Measurements from ENCODE around the gene PPP3R1. TPM values are rescaled to one million over a fixed set of nuclear protein-coding genes. Genes with fewer than 3 reads are reported as not detected.

PPP3R1 gene
- total RNA-seq, 2 experiments from 2014 or later, result 72.7 to 73.7 TPM

DNA sequence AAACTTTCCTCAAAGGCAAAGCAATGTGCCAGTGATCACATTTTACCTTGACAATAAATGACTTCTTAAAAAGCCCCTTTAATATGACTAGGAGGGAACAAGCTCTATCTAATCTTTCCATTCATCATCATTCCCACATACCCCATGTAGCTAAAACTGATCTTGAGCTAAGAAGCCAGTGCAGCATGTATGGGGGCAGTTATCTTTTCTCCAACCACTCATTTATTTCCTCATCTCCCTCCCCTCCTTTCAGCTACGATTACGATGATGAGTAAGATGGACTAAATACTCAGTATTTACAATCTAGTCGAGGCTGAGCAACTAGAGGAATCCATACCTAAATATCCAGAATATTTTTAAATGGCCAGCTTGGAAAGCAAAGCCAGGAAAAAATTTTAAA is 59.2 kb downstream of the PPP3R1 start:
- peaks cover 4% of the 10 kb centered on the region for H3K36me3 Mint-ChIP-seq (ENCODE audit: low read depth)
- peak overlapping the region; percentile 3 for H3K27ac Mint-ChIP-seq
- DNase-seq (no peak), ATAC-seq (peak; percentile 45)
- POLR2A ChIA-PET, result interaction anchor here (0.9 kb wide), 1 partner anchor 163 kb away, joined by 4 read pairs; no protein-coding TSS in a partner anchor
- TF ChIP-seq, protein P1, sequence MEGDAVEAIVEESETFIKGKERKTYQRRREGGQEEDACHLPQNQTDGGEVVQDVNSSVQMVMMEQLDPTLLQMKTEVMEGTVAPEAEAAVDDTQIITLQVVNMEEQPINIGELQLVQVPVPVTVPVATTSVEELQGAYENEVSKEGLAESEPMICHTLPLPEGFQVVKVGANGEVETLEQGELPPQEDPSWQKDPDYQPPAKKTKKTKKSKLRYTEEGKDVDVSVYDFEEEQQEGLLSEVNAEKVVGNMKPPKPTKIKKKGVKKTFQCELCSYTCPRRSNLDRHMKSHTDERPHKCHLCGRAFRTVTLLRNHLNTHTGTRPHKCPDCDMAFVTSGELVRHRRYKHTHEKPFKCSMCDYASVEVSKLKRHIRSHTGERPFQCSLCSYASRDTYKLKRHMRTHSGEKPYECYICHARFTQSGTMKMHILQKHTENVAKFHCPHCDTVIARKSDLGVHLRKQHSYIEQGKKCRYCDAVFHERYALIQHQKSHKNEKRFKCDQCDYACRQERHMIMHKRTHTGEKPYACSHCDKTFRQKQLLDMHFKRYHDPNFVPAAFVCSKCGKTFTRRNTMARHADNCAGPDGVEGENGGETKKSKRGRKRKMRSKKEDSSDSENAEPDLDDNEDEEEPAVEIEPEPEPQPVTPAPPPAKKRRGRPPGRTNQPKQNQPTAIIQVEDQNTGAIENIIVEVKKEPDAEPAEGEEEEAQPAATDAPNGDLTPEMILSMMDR (IDR thresholded peaks at IDR 0.05), result no peak
- CTCF ChIA-PET, result interaction anchor here (0.6 to 4.9 kb wide), 6 partner anchors 8 to 99 kb away, joined by 3 to 35 read pairs (median 4); no protein-coding TSS in a partner anchor
- no peaks in the 10 kb centered on the region for H3K9me3 Mint-ChIP-seq
- no peak overlapping the region for H3K4me3 Mint-ChIP-seq
- H3K27me3 Mint-ChIP-seq, result no peaks in the 10 kb centered on the region
- peaks cover 63% of the 10 kb centered on the region for H3K4me1 Mint-ChIP-seq (ENCODE audit: low read depth)
- intact Hi-C loops (cut with micrococcal nuclease), result no loop called here

DNA sequence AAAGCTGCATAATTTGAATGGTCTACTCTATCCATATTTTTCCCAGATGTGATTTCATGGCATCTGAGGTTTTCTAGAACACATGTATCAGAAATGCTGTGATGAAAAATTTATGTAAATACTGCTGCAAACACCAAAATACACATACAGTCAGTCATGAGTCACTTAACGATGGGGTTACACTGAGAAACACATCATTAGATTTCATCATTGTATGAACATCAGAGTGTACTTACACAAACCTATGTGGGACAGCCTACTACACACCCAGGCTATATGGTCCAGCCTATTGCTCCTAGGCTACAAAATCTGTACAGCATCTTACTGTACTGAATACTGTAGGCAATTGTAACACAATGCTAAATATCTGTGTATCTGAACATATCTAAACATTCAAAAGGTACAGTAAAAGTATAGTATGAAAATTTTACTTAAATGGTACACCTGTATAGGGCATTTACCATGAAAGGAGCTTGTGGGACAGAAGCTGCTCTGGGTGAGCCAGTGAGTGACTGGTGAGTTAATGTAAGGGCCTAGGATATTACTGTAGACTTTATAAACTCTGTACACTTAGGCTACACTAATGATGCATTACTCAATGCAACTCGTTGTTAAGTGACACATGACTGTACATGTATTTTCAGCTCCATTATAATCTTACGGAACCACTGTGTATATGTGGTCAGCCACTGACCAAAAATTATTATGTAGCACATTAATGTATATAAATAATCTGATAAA is 61.2 kb downstream of the PPP3R1 start:
- POLR2A ChIA-PET, result interaction anchor here (1.4 kb wide), 1 partner anchor 13 kb away, joined by 4 read pairs; no protein-coding TSS in a partner anchor
- Mint-ChIP-seq H3K27ac (peak overlapping the region; percentile 77), H3K4me1 (ENCODE audit: low read depth) (peaks cover 56% of the 10 kb centered on the region), H3K27me3 (no peaks in the 10 kb centered on the region), H3K4me3 (no peak overlapping the region), H3K36me3 (ENCODE audit: low read depth) (peaks cover 8% of the 10 kb centered on the region), H3K9me3 (no peaks in the 10 kb centered on the region)
- peak; percentile 87 for ATAC-seq
- CTCF ChIA-PET, result interaction anchor here (0.8 to 1.2 kb wide), 3 partner anchors 9 to 251 kb away, joined by 3 read pairs; no protein-coding TSS in a partner anchor
- intact Hi-C loops (cut with micrococcal nuclease), result no loop called here
- DNase-seq, result no peak
- TF ChIP-seq, protein P1 (IDR thresholded peaks at IDR 0.05), result no peak

DNA sequence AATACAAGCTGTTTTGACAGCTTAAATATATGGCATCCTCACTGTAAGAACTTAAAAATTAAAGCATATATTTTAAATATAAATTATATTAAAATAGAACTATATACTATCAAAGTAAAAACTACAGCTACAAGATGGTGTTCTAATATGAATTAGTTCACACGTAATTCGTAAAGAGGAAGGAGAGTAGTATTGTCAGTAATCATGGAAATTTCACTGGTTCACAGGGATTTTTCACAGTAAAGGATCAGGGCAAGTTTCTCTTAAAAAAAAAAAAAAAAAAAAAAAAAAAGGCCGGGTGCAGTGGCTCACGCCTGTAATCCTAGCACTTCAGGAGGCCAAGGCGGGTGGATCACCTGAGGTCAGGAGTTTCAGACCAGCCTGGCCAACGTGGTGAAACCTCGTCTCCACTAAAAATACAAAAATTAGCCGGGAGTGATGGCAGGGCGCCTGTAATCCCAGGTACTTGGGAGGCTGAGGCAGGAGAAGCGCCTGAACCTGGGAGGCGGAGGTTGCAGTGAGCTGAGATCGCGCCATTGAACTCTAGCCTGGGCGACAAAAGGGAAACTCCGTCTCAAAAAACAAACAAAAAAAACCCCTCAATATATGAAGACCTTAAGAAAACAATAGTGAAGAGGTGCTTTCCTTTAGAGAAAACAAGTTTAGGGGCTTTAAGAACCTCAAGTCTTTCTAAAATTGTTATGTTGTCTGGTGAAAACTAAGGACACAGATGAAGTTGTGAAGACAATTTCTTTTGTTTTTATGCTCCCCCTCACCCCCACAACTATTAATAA is 62.1 kb downstream of the PPP3R1 start:
- no peaks in the 10 kb centered on the region for H3K27me3 Mint-ChIP-seq
- peaks cover 50% of the 10 kb centered on the region for H3K4me1 Mint-ChIP-seq (ENCODE audit: low read depth)
- CTCF ChIA-PET, result interaction anchor here (1.0 to 2.6 kb wide), 6 partner anchors 8 to 92 kb away, joined by 3 to 11 read pairs (median 4); no protein-coding TSS in a partner anchor
- no peaks in the 10 kb centered on the region for H3K9me3 Mint-ChIP-seq
- no peak overlapping the region for H3K4me3 Mint-ChIP-seq
- POLR2A ChIA-PET, result interaction anchor here (1.2 to 1.7 kb wide), 3 partner anchors 12 to 32 kb away, joined by 4 read pairs; partner anchors contain the start of gene PNO1
- intact Hi-C loops (cut with micrococcal nuclease), result no loop called here
- TF ChIP-seq, protein P1 (IDR thresholded peaks at IDR 0.05), result no peak
- no peak for DNase-seq
- peaks cover 11% of the 10 kb centered on the region for H3K36me3 Mint-ChIP-seq (ENCODE audit: low read depth)
- no peak for ATAC-seq
- peak overlapping the region; percentile 77 for H3K27ac Mint-ChIP-seq

GRCh38 chr2:68188831-68189230 is 63.5 kb downstream of the PPP3R1 start:
- intact Hi-C loops (cut with micrococcal nuclease), result no loop called here
- no peaks in the 10 kb centered on the region for H3K9me3 Mint-ChIP-seq
- no peak overlapping the region for H3K4me3 Mint-ChIP-seq
- TF ChIP-seq, protein P1 (IDR thresholded peaks at IDR 0.05), result no peak
- ChIA-PET CTCF (interaction anchor here (0.6 to 2.6 kb wide), 7 partner anchors 13 to 94 kb away, joined by 3 to 11 read pairs (median 3); no protein-coding TSS in a partner anchor), POLR2A (interaction anchor here (0.6 to 1.7 kb wide), 3 partner anchors 10 to 78 kb away, joined by 3 to 4 read pairs (median 4); partner anchors contain the start of gene PNO1)
- H3K4me1 Mint-ChIP-seq (ENCODE audit: low read depth), result peaks cover 42% of the 10 kb centered on the region
- H3K27me3 Mint-ChIP-seq, result no peaks in the 10 kb centered on the region
- ATAC-seq, result no peak
- DNase-seq, result no peak
- H3K36me3 Mint-ChIP-seq (ENCODE audit: low read depth), result peaks cover 17% of the 10 kb centered on the region
- peak overlapping the region; percentile 53 for H3K27ac Mint-ChIP-seq
